ENCODE results near the gene ZSWIM3.

The ZSWIM3 gene

GRCh38 chr20:45924391-45925261 is 67.2 kb downstream of the ZSWIM3 start:
- CTCF ChIA-PET = interaction anchor here (1.2 to 1.9 kb wide), 3 partner anchors 9 to 45 kb away, joined by 4 to 5 read pairs (median 4); no protein-coding TSS in a partner anchor
- TF ChIP-seq CTCF (IDR thresholded peaks at IDR 0.05; ENCODE audit: insufficient read depth, low read length, missing control alignments) = no peak
- DNase-seq (ENCODE audit: low read depth, low spot score) = no peak
- POLR2A ChIA-PET = interaction anchor here (1.1 to 4.8 kb wide), 2 partner anchors 10 to 12 kb away, joined by 4 to 31 read pairs; partner anchors contain the start of gene PCIF1
- H3K4me3 ChIP-seq (ENCODE audit: low read depth, low read length) = no peak overlapping the region

DNA sequence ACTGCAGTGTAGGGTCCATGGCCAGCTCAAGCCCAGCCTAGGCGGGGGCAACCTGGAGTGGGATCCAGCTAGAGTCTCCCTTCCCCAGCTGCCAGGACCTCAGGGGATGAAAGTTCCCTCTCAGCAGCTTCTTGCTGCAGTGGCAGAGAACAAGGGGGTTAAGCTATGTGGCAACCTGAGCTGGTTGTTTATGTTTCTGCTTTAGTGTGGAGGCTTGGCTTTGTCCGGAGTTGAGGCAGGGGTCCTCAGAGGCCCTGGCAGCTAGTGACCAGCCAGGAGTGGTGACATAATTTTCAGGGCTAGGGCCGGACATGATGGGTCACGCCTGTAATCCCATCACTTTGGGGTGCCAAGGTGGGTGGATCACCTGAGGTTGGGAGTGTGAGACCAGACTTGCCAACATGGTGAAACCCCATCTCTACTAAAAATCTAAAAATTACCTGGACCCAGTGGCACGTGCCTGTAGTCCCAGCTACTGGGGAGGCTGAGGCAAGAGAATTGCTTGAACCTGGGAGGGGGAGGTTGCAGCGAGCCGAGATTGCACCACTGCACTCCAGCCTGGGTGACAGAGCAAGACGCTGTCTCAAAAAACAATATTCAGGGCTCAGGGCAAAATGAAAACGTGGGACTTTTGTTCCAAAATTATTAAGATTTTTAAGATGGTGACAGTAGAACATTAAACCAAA is 68.5 kb downstream of the ZSWIM3 start:
- TF ChIP-seq CTCF (IDR thresholded peaks at IDR 0.05; ENCODE audit: insufficient read depth, low read length, missing control alignments) = no peak
- no peak overlapping the region for H3K4me3 ChIP-seq (ENCODE audit: low read depth, low read length)
- no peak for DNase-seq (ENCODE audit: low read depth, low spot score)
- CTCF ChIA-PET = interaction anchor here (0.7 to 1.9 kb wide), 2 partner anchors 7 to 36 kb away, joined by 3 to 4 read pairs; no protein-coding TSS in a partner anchor
- POLR2A ChIA-PET = interaction anchor here (4.8 kb wide), 1 partner anchor 8 kb away, joined by 31 read pairs; the partner anchor contains the start of gene PCIF1

GRCh38 chr20:45926731-45927070 is 69.3 kb downstream of the ZSWIM3 start:
- no peak for TF ChIP-seq CTCF (IDR thresholded peaks at IDR 0.05; ENCODE audit: insufficient read depth, low read length, missing control alignments)
- POLR2A ChIA-PET = interaction anchor here (4.8 kb wide), 1 partner anchor 8 kb away, joined by 31 read pairs; the partner anchor contains the start of gene PCIF1

DNA sequence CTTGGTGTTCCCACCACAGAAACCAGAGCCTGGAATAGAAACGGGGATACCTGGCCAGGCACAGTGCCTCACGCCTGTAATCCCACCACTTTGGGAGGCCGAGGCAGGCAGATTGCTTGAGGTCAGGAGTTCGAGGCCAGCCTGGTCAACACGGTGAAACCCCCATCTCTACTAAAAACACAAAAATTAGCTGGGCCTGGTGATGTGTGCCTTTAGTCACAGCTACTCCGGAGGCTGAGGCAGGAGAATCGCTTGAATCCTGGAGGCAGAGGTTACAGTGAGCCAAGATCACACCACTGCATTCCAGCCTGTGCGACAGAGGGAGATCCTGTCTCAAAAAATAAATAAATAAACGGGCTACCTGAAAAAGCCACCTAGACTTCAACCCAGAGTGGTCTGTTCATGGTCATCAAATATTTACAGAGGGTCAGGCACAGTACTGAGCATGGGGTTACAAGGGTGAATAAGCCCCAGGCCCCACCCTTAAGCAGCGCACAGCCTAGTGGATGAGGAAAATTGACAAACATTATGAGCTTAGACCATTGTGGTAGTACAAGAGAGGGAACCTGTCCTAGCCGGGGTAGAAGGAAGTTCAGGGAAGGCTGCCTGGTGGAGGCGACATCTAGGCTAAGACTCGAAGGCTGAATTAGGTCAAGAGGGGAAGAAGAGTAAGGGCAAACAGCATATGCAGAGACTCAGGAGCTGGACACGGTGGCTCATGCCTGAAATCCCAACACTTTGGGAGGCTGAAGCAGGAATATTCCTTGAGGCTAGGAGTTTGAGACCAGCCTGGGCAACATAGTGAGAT is 69.9 kb downstream of the ZSWIM3 start:
- no peak overlapping the region for H3K4me3 ChIP-seq (ENCODE audit: low read depth, low read length)
- ChIA-PET CTCF (interaction anchor here (0.8 to 1.6 kb wide), 4 partner anchors 37 to 103 kb away, joined by 3 to 8 read pairs (median 4); partner anchors contain the start of genes CTSA and NEURL2), POLR2A (interaction anchor here (1.1 kb wide), 2 partner anchors 22 to 33 kb away, joined by 3 read pairs; no protein-coding TSS in a partner anchor)
- DNase-seq (ENCODE audit: low read depth, low spot score) = no peak
- TF ChIP-seq CTCF (IDR thresholded peaks at IDR 0.05; ENCODE audit: insufficient read depth, low read length, missing control alignments) = no peak

More at GRCh38 chr20:45926731-45927070, 69.3 kb downstream of the ZSWIM3 start:
- no peak for DNase-seq (ENCODE audit: low read depth, low spot score)
- H3K4me3 ChIP-seq (ENCODE audit: low read depth, low read length) = no peak overlapping the region
- CTCF ChIA-PET = interaction anchor here (0.8 kb wide), 1 partner anchor 37 kb away, joined by 3 read pairs; no protein-coding TSS in a partner anchor

Data from AG04449 (cell line).